Astrocyte of the hippocampus (primary cell): Measurements from ENCODE around the gene FGGY.
"Not testable (repeated sequence)": the region's sequence is repeated elsewhere in the genome, so short reads cannot be mapped to it uniquely, and the experiment has no call there.

Experiments
- DNase-seq: peaks from one replicate; pipeline ENCODE4 v3.0.0; 2011; ENCODE audit warnings: low read depth, low spot score

The FGGY gene

DNA sequence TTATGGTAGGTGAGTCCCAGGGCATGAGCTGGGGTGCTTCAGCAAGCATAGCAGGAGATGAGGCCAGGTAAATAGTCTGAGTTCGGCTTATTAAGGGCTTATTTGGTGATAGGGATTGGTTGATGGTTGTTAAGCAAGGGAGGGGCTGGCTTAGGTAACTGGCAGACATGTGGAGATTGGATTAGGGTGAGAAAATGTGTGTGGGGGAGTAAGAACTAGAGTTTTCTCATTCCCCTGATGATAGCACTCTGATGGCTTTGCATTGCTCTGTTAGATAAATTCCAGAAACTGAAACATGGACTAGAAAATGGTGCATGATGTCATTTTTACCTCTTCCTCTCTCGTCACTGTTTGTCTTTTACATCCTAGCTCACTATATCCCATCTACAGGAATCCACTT, 53.6 kb downstream of the FGGY start:
- DNase-seq = no peak

DNA sequence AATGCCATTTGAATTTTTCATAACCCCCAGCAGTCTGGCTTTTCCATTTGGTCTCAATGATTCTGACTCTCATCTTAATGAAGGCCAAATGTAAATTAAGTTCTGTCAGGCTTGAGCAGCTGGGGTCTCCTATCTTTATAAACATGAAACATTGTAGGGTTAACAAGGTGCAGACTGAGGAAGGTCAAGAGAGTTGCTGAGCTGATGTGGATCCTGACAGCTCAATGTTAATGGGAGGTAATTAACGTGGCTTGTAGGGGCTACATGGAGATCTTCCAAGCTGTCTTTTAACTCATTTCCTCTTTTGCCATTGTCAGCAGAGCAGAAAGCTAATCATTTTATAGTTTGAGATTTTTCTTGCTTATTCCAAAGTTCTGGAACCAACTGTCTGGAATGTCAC, 55.2 kb downstream of the FGGY start:
- DNase-seq = no peak

DNA sequence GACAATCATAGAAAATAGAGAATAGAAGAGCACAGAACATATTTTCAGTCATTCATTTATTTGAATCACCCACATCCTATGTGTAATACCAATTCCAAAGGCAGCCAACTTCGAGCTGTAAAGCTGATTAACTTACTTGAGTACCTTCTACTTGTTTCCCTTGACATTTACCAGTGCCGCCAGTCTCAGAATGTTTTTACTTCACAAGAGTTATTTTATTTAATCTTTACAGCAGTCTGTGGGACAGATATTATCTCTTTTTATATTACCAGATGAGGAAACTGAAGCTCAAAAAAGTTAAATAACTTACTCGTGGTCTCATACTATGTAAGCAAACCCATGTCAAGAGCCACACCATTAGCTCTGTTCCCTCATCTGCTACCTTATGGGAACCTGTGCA, 56.6 kb downstream of the FGGY start:
- DNase-seq = no peak

DNA sequence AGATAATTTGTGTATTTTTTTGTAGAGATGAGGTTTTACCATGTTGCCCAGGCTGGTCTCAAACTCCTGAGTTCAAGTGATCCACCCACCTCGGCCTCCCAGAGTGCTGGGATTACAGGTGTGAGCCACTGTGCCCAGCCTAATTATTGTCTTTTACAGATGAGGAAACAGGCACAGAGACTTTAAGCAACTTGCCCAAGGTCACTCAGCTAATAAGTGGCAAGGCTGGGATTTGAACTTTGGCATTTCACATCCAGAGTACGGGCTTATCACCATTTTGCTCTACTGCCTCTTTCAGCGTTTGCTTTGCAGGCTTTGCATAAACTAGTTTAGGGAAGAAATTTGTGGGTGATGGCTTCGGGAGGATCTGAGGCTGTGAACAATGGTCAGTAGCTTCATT, 57.3 kb downstream of the FGGY start:
- DNase-seq = not testable (repeated sequence)

DNA sequence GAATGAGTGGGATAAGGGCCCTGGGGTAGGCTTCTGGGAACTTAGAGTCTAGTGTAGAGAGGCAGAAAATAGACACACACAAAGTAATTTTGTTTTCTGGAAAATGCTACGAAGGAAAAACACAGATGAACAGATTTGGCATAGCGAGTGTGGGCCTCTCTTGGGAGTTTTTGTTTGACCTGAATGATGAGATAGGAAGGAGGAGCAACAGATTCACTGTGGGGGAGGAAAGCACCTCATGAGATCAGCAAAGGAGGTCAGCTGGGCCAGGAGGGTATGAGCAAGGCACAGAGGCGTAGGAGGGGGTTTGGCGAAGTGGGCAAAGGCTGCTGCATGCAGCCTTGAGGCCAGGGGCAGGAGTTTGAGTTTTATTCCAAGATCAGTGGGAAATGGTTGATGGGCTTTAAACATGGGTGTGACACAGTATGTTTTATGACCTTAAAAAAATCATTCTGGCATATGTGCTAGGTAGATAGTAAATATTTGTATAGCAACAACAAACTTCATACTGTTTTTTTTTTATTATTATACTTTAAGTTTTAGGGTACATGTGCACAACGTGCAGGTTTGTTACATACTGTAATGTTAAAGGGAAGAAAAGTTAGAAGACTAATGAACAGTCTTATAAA, 57.9 kb downstream of the FGGY start:
- no peak for DNase-seq

DNA sequence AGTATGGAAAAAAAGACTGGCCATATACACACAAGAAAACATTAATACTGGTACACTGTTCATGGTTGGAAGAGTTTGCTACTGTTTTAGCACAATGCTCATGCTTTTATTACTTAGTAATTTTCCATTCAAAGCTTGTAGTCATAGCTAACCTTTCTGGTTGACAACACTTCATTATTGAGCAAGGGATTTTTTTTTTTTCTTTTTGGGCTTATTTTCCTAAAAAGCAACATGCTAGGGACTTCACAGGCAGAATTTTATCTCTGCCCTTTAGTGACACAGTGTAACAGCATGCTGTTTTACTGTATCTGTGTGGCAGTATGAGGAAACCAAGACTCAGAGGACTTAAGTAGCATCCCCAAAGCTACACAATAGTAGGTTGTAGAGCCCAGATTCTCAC, 58.5 kb downstream of the FGGY start:
- no peak for DNase-seq

DNA sequence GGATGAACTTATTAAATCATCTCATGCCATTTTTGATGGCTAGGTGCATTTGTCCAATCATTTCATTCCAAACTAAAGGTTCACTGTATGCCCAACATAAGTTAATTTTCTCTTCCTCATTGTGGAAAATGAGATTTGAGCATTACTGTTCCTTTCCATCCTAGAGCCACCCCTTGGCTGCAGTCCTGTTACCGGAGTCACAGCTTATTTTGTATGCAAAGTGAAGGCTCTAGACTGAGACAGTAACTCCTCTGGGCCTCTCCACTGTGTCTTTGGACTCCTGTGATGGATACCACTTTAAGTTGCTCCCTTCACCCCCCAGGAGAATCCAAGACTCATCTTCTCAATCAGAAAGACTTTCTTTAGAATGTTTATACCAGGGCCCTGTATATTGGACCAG, 59.7 kb downstream of the FGGY start:
- no peak for DNase-seq

DNA sequence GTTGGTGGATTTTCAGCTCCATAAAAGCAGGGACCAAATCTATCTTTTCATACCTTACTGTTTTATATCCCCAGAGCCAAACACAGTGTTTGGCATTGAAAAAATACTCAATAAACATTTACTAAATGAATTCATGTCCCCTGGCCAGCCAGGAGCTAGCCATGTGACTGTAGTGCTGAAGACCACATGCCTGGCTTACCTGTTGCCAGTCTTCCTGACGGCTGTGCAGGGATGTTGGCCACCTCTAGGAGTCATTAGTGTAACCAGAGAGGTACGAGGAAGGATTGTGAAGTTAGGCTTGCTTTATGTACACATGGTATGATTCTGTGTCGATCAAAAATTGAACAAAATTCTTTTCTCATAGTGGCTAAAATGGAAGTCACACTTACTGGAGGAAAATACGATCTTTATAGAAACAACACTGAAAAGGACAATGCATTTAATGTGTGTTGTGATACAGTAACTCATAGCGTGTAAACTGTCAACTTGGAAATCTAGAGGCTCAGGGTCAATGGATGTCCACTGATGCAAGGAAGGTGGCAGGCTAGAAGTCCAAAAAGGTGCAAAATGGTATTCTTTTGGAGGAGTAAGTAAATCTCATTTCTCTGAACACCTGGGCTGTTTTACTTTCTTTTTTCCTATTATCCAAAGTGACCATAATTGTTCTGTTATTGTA, 60.9 kb downstream of the FGGY start:
- no peak for DNase-seq

DNA sequence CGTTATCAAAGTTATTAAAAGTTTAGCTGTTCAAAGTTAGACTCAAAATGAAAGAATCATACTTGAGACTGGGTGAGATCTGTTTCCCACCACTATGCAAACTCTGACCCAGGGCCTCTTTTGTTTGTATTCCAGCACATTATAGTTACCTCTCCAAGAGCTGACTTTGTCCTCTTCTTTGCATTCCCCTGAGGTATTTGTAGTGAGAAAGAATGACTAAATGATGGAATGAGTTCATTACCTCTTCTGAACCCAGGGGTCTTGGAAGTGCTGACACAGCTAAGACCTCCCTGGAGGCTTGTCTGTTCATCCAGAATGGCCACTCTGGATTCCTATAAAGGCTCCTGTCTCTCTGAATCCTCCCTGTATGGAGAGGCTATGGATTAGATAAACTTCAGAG, 62.4 kb downstream of the FGGY start:
- no peak for DNase-seq

DNA sequence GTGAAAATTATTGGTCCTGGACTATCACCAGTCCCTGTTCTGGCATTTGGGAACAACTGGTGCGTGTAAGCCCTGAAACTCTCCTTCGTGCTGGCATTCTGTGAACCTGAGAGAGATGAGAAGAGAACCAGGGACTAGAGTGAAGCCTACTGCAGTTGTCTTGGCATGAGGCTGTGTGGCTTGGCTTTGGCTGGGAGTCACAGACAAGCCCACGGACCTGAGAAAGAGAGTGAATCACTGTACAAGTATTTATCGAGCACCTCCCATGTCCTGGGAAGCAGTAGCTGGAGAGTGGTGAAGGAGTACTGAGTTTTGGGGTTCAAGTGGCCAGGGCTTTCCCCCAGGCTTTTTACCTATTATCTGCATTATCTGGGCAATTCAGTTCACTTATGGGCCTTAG, 63.3 kb downstream of the FGGY start:
- peak; percentile 90 for DNase-seq

DNA sequence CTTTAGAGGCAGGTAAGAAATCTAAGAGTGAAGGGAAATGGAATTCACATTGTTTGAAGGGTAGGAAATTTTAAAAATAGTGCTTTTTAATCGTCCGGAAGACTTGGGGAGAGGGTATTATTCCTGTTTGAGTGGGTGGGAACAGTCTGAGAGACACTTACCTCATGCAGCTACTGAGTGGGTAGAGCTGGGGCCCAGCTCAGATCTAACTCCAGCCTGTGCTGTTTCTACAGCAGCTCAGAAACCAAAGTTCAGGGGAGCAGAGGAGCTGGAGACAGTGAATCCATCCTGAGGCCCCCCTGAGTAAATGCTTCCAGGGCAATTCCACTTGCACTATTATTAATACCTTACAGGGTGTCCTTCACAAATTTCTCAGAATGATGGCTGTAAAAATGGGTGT, 63.8 kb downstream of the FGGY start:
- no peak for DNase-seq

DNA sequence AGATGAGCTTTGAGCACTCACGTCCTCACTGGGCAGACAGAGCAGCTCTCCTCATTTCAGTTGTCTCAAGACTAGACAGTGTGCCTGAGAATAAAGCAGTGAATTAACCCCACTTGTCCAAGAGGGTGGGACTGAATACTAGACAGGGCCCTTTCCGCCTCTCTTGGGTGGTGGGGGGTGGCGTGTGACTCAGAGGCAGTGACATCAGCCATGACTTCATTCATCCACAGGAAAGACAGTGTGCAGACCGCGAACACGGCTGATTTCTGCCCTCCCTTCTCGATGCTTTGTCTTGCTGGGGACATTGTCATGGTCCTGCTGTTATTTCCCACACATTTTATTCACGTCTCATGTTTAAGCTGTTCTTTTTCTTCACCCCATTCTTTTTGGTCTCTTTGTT, 64.9 kb downstream of the FGGY start:
- peak; percentile 32 for DNase-seq

DNA sequence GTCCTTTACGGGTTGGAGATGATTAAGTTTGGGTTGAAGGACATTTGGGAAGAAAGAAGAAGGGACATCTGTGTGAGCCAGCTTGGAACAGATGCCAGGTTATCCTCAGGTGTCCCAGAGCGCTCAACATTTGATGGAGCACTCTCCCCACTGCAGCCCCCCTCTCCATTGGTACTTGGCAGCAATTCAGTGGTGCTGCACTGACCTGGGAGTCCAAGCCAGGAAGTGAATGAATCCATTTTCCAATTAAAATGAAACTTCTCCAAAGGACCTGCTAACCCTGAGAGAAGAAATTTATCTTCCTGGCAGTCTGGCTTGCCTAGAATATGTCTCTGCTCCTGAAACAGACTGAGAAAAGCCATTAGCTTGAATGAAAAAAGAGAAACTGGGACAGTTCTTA, 67.1 kb downstream of the FGGY start:
- DNase-seq = no peak

DNA sequence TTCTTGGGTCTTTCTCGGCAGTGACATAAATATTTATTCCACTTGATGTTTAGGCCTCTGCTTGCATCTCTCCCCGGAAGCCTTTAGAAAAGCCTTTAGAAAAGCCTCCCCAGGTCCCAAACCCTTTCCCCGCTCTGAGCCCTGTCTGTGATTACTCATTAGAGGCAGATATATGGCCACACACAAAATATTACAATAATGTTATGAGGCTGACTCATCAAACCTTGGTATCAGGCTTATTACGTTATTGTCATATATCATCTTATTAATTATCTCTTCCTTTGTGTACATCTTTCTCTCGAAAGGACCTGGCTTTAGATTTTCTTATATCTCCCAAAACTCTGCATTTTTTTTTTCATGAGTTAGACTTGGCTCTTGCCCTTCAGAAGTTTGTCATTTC, 69.5 kb downstream of the FGGY start:
- no peak for DNase-seq

DNA sequence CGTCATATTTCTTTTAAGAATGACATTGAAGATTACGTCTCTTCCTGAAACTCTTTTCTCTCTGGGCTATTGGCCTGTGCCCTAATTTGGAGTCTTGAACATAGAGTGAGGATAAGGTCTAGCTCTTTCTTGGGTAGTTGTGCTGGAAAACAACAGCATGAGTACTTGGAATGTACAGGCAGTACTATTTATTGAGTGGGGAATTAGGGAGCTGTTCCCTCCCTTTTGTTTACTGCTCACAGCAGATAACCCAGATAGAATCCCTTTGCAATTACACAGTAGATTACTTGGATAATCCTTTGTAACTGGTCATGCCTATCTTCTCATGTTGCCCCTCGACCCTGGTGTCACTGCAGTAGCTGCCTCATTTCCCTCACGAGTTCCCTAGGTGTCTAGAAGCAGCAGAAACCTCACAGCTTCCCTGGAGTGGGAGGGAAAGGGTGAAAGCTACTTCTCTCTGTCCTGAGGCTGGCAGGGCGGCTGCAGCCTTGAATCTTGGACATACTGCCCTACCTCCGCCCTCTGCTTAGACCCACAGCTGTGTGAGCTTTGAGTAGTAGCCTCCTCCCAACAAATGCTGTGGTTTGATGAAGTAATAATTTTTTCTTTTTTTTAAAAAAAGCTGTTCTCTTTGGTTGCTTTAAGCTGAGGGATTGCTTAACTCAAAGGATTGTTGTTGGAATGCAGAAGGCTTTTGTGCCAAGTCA, 70.6 kb downstream of the FGGY start:
- DNase-seq = peak; percentile 85

DNA sequence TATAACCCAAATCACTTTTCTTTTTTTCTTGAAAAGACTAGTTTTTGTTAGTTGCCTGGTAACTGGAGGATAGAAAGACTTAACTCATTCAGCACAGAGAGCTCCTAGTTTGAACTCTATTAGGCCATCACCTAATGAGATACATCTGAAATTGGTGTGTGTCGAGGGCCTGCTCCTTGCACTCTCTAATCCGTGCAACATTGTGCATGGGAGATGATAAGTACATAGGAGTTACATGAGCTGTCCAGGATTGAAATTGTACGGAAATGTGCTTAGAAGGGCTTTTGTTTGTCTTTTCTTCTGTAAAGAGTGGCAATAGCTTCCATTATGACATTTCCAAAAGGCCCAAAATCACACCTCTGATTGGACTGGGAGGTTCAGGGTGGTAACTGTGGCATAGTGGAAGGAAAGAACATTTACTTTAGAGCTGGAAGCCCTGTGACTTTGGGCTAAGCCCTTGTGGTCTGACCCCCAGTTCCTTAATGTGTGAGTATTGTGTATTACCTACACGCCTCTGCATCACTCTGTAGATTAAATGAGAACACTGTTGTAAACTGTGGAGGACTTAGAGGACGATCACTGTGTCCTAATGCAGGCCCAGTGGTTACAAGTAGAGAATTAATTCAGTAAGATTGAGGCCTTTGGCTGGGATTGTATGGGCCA, 71.2 kb downstream of the FGGY start:
- no peak for DNase-seq

DNA sequence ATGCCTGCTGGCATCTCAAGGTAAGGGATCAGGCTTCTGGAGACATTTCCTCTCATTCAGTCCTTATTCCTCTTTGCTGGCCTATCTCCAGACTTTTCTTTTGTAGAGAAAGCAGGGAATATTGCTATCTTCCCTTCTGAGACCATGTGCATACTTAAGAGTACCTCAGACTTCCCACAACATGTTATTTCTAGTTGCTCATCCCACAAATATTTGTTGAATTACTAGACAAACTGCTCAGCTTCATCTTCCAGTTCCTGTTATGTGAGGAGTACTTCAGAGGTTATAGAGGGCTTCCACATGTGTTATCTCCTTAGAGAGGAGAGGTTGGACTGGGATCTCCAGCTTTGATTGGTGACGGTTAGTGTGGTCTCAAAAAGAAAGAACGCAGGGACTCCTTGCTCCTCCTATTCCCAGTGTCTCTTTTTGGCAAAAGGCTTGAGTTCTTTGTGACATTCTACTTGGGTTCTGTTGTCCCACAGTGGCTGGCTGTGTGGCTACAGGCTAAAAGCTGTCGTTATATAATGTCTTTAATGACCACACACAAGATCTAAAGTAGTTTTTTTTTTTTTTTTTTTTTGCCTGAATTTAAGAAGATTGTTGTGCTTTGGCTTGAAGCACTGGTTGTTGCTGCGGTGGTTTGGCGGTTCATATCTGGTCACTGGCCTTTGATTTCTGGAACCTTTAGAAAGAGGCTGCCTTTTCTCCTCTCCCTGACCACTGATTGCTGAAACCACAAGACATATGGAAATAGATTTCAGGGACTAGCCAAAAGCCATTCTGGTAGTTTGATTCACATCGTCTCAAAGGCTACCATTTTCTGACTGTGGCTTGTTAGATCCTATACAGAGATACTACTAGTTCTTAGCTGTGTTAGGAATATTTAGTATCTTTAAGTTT, 78.7 kb downstream of the FGGY start:
- DNase-seq = peak; percentile 94

DNA sequence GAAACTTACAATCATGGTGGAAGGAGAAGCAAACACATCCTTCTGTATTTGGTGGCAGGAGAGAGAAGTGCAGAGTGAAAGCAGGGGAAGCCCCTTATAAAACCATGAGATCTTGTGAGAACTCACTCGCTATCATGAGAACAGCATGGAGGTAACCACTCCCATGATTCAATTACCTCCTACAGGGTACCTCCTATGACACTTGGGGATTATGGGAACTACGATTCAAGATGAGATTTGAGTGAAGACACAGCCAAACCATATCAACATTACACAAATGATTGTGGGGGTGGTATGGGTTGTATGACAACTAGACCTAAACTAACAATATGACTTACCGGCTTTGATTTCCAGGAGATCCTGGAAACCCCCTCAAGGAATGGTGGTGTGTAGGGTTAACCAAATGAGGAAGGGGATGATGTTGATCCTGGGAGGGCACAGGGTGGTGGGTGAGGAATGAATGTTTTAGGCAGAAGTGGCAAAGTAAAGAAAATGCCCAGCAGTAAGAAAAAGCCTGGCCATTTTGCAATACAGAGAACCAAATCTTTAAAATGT, 80.5 kb downstream of the FGGY start:
- no peak for DNase-seq

DNA sequence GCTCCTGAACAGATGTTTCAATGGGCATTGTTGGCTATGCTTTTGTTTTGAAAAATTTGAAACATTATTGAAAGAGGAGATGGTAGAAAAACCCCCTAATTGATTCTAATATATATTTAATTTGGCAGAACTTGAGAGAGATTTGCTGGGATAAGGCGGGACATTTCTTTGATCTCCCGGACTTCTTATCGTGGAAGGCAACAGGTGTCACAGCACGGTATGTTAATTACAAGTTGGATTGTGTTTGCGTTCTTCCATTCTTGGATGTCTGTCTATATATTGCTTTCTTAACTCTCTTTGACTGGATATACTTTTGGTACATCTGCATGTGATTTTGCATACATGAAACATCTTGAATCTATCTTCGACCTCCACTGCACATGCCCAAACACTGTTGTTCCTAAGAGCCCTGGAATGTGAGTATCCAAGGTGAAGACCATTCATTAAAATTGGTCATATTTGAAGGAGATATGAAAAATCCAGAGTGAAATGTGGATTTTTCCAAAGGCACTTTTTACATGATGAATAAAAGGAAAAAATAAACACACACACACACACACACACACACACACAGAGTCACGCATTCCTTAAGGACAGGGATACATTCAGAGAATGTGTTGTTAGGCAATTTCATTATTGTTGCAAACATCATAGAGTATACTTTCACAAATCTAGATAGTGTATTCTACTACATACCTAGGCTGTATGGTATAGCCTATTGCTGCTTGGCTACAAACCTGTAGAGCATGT, 81.9 kb downstream of the FGGY start:
- no peak for DNase-seq

DNA sequence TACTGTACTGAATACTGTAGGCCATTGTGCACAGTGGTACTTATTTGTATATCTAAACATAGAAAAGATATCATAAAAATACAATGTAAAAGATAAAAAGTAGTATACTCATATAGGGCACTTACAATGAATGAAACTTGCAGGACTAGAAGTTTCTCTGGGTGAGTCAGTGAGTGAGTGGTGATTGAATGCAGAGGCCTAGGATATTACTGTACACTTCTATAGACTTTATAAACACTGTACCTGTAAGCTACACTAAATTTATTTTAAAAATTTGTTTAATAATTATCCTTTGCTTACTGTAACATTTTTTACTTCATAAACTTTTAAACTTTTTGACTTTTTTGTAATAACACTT, 82.5 kb downstream of the FGGY start:
- no peak for DNase-seq

DNA sequence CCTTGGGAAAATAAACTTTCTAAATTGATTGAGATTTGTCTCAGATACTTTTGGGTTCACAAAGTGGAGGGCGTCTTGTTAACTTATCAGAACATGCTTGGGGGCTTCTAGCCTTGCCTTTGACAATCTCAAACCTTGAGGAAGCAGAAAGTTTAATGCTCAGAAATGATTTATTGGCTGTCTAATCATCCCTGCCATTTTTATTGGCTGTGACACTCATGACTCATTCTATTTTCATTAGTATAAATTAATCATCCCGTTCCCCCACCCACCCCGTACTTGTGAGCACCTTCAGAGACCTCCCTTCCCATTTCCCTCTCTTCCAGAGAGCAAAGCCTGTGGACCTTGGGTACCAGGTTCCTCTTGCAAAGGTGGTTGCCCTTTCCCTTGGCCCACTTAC, 87.1 kb downstream of the FGGY start:
- no peak for DNase-seq
